OCI-LY3 (cell line): ENCODE results near the gene MTMR4.
"Not testable (repeated sequence)": the region's sequence is repeated elsewhere in the genome, so short reads cannot be mapped to it uniquely, and the experiment has no call there.

Experiments
- H2AFZ ChIP-seq: fragments of 200-600, 300-600 bp; shearing (Covaris generic); 2 replicates; pipeline ENCODE4 v1.6.0; 2014; ENCODE audit warnings: antibody characterized with exemption, low read depth, low read length
- H3K27ac ChIP-seq: fragments of 200-600, 300-600 bp; sonication (generic); 2 replicates; pipeline ENCODE4 v1.5.1; 2014; ENCODE audit warnings: mild to moderate bottlenecking, low read length, moderate library complexity, mixed read lengths
- H3K27me3 ChIP-seq: fragments of 200-600, 300-600 bp; sonication (generic); 2 replicates; pipeline ENCODE4 v1.6.1; 2014; ENCODE audit warnings: low read depth, low read length, mixed read lengths
- H3K36me3 ChIP-seq: fragments of 200-600, 300-600 bp; sonication (generic); replicated peaks from 2 replicates; pipeline ENCODE3; 2014; ENCODE audit warnings: low read depth, low read length, mixed read lengths
- H3K4me1 ChIP-seq: fragments of 300-600, 200-600 bp; sonication (generic); 2 replicates; pipeline ENCODE4 v1.6.1; 2014; ENCODE audit warnings: low read length, mixed read lengths
- H3K4me2 ChIP-seq: fragments of 200-600, 300-600 bp; sonication (generic); 2 replicates; pipeline ENCODE4 v1.6.1; 2014; ENCODE audit warnings: low read length, mixed read lengths
- H3K4me3 ChIP-seq: fragments of 300-600, 200-600 bp; sonication (generic); 2 replicates; pipeline ENCODE4 v1.5.1; 2014; ENCODE audit warnings: antibody characterized with exemption, mild to moderate bottlenecking, low read length, moderate library complexity
- H3K79me2 ChIP-seq: fragments of 300-600, 200-600 bp; shearing (Covaris generic); 2 replicates; pipeline ENCODE4 v1.6.1; 2014; ENCODE audit warnings: mild to moderate bottlenecking, low read length, mixed read lengths
- H3K9ac ChIP-seq: fragments of 300-600, 200-600 bp; shearing (Covaris generic); 2 replicates; pipeline ENCODE4 v1.6.0; 2014; ENCODE audit warnings: mild to moderate bottlenecking, low read length, moderate library complexity
- H3K9me3 ChIP-seq: fragments of 200-600, 300-600 bp; shearing (Covaris generic); 2 replicates; pipeline ENCODE4 v1.6.1; 2014; ENCODE audit warnings: low read length, mixed read lengths; ENCODE audit not compliant: insufficient read depth
- H4K20me1 ChIP-seq: fragments of 200-600, 300-600 bp; sonication (generic); 2 replicates; pipeline ENCODE4 v1.6.1; 2016; ENCODE audit warnings: low read length, mixed read lengths; ENCODE audit not compliant: insufficient read depth
- EZH2phosphoT487 ChIP-seq: fragments of 200-600 bp; shearing (Covaris generic); IDR thresholded peaks from 2 replicates; pipeline ENCODE4 v1.6.1; 2018; ENCODE audit warnings: antibody characterized with exemption, mixed run types, low read depth
- TF ChIP-seq, protein P1 (sequence below): fragments of 200-600, 300-600 bp; sonication (generic); IDR thresholded peaks from 2 replicates; pipeline ENCODE4 v1.5.1; 2014; ENCODE audit warnings: antibody characterized with exemption, low read length, low read depth

MTMR4 gene

DNA sequence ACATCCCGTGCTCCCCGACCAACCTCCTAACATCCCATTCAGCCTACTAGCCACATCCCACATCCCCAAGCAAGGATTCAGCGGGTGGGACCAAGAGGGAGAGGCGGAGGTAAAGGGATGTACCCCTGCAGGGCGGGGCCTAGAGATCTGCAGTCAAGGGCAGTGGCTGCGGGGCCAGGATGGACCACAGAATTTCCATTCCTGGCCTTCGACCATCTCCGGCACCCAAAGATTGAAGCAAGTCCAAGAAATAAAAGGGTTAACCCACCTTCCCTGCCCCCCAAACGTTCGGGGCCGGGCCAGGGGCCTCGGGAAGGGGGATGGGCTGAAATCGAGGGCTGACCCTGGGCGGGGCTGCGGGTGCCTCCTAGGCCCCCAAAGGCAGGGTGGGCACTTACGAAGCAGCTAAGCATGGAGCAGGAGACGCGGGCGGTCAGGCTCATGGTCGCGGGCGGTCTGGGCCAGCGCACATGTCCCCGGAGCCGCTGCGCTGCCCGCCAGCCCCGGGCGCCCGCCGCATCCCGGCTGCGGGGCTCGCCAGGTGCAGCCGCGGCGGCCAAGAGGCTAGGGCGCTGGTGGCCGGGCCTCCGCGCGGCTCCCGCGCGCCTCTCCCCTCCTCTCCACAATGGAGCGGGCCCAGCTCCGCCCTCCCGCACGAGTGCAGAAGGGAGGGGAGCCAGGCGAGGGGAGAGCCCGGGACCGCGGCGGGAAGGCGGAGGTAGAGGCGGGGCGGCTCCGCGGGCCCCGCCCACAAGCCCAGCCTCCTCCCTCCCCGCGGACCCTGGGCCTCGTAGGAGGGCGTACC, at the start of gene MTMR4:
MTMR4 (minus strand) TSS at position 674 of the 805 bp plus-strand sequence; CDS start at position 443, 231 bp downstream.
- peak within 1 kb of the TSS; percentile 68 for H3K27ac ChIP-seq
- H3K4me3 ChIP-seq: peak within 1 kb of the TSS; percentile 100
- peaks cover 11% of the 10 kb centered on the region for H4K20me1 ChIP-seq
- TF ChIP-seq EZH2phosphoT487: no peak
- TF ChIP-seq, protein P1, sequence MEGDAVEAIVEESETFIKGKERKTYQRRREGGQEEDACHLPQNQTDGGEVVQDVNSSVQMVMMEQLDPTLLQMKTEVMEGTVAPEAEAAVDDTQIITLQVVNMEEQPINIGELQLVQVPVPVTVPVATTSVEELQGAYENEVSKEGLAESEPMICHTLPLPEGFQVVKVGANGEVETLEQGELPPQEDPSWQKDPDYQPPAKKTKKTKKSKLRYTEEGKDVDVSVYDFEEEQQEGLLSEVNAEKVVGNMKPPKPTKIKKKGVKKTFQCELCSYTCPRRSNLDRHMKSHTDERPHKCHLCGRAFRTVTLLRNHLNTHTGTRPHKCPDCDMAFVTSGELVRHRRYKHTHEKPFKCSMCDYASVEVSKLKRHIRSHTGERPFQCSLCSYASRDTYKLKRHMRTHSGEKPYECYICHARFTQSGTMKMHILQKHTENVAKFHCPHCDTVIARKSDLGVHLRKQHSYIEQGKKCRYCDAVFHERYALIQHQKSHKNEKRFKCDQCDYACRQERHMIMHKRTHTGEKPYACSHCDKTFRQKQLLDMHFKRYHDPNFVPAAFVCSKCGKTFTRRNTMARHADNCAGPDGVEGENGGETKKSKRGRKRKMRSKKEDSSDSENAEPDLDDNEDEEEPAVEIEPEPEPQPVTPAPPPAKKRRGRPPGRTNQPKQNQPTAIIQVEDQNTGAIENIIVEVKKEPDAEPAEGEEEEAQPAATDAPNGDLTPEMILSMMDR: no peak
- peaks cover 55% of the 10 kb centered on the region for H3K79me2 ChIP-seq
- H2AFZ ChIP-seq: no peak within 1 kb of the TSS
- H3K9me3 ChIP-seq: no peaks in the 10 kb centered on the region
- H3K36me3 ChIP-seq: peaks cover 42% of the 10 kb centered on the region
- peaks cover 49% of the 10 kb centered on the region for H3K4me1 ChIP-seq
- no peaks in the 10 kb centered on the region for H3K27me3 ChIP-seq
- H3K9ac ChIP-seq: peak within 1 kb of the TSS; percentile 96
- peak within 1 kb of the TSS; percentile 99 for H3K4me2 ChIP-seq

DNA sequence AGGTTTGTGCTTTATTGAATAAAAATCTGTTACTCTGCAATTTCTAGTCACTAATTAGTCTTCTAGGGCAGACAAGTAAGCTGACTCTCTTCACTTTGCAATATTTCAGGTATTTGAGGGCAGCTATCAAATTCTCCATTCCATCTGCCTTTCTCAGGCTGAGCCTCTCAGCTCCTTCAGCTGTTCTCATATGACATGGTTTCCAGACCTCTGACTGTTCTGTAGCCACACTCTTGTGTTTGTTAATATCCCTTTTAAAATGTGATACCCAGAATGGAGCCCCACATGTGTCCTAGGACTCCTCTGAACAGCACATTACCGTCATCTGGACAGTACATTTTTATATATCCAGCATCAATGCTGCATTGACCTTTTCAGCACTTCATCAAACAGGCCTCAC, 46.1 kb upstream of the MTMR4 start:
- Histone ChIP-seq H3K4me3 (no peak overlapping the region), H3K9me3 (no peaks in the 10 kb centered on the region), H3K36me3 (no peaks in the 10 kb centered on the region), H3K4me1 (peaks cover 18% of the 10 kb centered on the region), H3K9ac (no peak overlapping the region), H4K20me1 (no peaks in the 10 kb centered on the region), H2AFZ (no peak overlapping the region), H3K79me2 (no peaks in the 10 kb centered on the region), H3K4me2 (no peak overlapping the region), H3K27ac (no peak overlapping the region), H3K27me3 (no peaks in the 10 kb centered on the region)
- TF ChIP-seq EZH2phosphoT487: no peak
- TF ChIP-seq, protein P1: no peak

DNA sequence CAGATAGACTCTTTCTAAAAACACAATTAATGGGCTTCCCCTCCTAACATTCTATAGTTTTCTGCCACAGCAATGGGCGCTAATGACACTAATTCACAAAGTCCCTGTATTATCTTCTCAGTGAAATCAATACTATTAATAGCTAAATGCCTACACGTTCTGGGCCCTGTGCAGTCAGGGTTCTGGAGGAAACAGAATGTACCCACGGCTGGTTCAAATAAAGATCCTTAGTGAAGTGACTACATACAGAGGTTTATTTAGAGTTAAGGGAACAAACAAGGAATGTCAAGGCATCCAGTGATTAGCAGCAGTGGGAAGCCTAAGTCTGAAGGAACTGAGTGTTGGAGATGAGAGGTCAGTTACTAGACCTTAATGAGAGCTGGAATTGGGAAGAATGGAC, 43.5 kb upstream of the MTMR4 start:
- Histone ChIP-seq H3K9me3 (no peaks in the 10 kb centered on the region), H3K4me1 (peaks cover 15% of the 10 kb centered on the region), H4K20me1 (no peaks in the 10 kb centered on the region), H3K36me3 (no peaks in the 10 kb centered on the region), H3K9ac (no peak overlapping the region), H3K4me2 (no peak overlapping the region), H3K27me3 (no peaks in the 10 kb centered on the region), H2AFZ (no peak overlapping the region), H3K27ac (no peak overlapping the region), H3K4me3 (no peak overlapping the region), H3K79me2 (no peaks in the 10 kb centered on the region)
- TF ChIP-seq, protein P1: no peak
- TF ChIP-seq EZH2phosphoT487: no peak

DNA sequence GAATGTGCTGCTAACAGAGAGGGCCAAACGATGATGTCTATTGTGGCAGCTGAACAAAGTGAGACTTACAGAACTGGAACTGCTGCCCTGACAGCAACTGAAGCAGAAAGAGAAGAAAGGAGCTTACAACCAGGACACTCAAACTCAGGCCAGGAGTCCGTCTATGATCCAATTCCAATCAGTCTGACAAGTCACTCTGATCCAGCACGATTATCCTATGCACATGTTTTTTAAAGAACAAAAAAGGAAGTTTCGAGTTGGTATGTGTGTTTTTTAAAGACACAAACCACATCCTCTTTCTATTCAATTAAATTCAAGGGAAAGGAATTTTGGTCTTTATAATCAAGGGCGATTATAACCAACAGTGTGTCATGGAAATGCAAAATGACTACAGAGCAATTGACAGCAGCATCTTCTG, 42.4 kb upstream of the MTMR4 start:
- TF ChIP-seq EZH2phosphoT487: no peak
- TF ChIP-seq, protein P1: no peak
- Histone ChIP-seq H3K36me3 (no peaks in the 10 kb centered on the region), H4K20me1 (no peaks in the 10 kb centered on the region), H3K79me2 (no peaks in the 10 kb centered on the region), H3K9me3 (no peaks in the 10 kb centered on the region), H3K4me2 (peak overlapping the region; percentile 54), H3K27me3 (no peaks in the 10 kb centered on the region), H3K27ac (no peak overlapping the region), H3K4me1 (peaks cover 15% of the 10 kb centered on the region), H3K4me3 (peak overlapping the region; percentile 12), H3K9ac (no peak overlapping the region), H2AFZ (0 out of 2 replicates have a peak overlapping the region, but pooled peaks have one; percentile 39)

DNA sequence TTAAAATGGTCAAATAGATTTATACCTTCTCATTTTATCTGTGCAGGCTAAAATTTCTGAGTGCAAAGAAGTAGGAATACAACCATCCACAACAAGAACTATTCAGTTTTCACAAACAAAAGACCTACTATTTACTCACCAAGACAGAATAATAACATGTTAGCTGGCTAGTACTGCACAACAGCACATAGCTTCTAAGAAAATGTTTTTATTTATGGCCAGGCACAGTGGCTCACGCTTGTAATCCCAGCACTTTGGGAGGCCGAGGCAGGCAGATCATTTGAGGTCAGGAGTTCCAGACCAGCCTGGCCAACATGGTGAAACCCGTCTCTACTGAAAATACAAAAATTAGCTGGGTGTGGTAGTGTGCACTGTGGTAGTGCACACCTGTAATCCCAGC, 40.7 kb upstream of the MTMR4 start:
- not testable (repeated sequence) for H3K4me3 ChIP-seq, H3K9me3 ChIP-seq, H3K9ac ChIP-seq, H3K27me3 ChIP-seq, H2AFZ ChIP-seq, H3K4me2 ChIP-seq, H3K36me3 ChIP-seq, H4K20me1 ChIP-seq, H3K79me2 ChIP-seq, H3K27ac ChIP-seq
- peaks cover 15% of the 10 kb centered on the region for H3K4me1 ChIP-seq
